ENCODE data around the gene TMEM231.
"Not testable (repeated sequence)": the region's sequence is repeated elsewhere in the genome, so short reads cannot be mapped to it uniquely, and the experiment has no call there.

The TMEM231 gene

GRCh38 chr16:75532142-75532765 is 23.8 kb downstream of the TMEM231 start:
- DNase-seq (ENCODE audit: low read depth): no peak
- TF ChIP-seq, protein P1, sequence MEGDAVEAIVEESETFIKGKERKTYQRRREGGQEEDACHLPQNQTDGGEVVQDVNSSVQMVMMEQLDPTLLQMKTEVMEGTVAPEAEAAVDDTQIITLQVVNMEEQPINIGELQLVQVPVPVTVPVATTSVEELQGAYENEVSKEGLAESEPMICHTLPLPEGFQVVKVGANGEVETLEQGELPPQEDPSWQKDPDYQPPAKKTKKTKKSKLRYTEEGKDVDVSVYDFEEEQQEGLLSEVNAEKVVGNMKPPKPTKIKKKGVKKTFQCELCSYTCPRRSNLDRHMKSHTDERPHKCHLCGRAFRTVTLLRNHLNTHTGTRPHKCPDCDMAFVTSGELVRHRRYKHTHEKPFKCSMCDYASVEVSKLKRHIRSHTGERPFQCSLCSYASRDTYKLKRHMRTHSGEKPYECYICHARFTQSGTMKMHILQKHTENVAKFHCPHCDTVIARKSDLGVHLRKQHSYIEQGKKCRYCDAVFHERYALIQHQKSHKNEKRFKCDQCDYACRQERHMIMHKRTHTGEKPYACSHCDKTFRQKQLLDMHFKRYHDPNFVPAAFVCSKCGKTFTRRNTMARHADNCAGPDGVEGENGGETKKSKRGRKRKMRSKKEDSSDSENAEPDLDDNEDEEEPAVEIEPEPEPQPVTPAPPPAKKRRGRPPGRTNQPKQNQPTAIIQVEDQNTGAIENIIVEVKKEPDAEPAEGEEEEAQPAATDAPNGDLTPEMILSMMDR (conservative IDR thresholded peaks at IDR 0.05; ENCODE audit: control insufficient read depth, insufficient read depth, low read depth, low read length): no peak
- H3K4me3 ChIP-seq (ENCODE audit: control insufficient read depth, low read depth, low read length): no peak overlapping the region

DNA sequence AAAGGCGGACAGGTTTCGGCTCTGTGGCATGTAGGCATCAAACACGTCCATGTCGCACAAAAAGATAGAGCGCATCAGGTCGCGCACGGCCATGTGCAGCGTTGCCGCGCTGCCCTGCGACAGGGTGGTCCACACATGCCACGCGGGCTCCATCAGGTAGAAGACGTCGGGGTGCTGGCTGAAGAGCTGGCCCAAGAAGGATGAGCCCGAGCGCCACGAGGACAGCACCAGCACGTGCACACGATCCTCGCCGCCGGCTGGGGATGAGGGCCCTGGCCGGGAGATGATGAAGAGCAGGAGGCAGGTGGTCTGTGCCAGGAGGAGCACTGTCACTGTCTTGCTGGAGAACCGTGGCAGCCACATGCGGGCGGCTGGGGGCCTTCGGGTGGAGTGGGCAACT is 26.1 kb downstream of the TMEM231 start:
- no peak for DNase-seq (ENCODE audit: low read depth)
- TF ChIP-seq, protein P1 (conservative IDR thresholded peaks at IDR 0.05; ENCODE audit: control insufficient read depth, insufficient read depth, low read depth, low read length): no peak

DNA sequence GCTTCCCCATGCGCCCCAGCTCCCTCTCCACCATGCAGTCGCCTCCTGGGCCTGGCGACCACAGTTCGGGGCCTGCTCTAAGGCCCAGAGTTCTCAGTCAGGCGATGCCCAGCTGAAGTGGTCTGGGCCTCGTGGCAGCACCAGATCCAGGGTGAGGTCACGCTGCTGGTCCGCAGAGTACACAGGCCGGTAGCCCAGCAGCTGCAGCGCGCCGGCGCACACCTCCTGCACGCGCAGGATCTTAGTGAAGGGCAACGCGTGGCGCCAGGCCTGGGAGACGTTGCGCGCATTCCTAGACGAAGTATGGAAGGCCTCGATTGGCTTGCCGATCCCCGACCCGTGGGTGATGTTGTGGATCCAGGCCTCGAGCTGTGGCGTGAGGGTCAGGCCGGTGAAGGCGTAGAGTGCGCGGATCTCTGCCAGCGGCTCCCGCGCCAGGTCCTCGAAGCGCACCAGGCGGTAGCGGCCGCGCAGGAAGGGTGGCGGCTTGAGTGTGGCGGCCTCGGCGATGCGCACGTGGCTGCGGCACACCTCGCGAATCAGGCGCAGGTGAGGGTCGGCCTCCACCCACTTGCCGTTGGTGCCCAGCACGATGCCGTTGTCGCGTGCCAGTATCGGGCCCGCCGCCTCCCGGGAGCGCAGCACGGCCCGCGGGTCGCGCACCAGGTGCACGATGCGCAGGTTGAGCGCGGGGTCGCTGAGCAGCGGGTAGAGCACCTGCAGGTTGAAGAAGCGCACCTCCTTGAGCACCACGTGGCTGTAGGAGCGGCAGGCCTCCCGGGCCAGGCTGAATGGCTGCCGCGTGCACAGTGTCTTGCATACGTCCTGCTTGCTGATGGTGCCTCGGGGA is 26.8 kb downstream of the TMEM231 start:
- TF ChIP-seq, protein P1 (conservative IDR thresholded peaks at IDR 0.05; ENCODE audit: control insufficient read depth, insufficient read depth, low read depth, low read length): no peak
- no peak overlapping the region for H3K4me3 ChIP-seq (ENCODE audit: control insufficient read depth, low read depth, low read length)
- DNase-seq (ENCODE audit: low read depth): no peak

More for the DNA sequence above, 26.1 kb downstream of the TMEM231 start:
- no peak overlapping the region for H3K4me3 ChIP-seq (ENCODE audit: control insufficient read depth, low read depth, low read length)

- TF ChIP-seq, protein P1 (conservative IDR thresholded peaks at IDR 0.05; ENCODE audit: control insufficient read depth, insufficient read depth, low read depth, low read length): no peak
- DNase-seq (ENCODE audit: low read depth): no peak
- no peak overlapping the region for H3K4me3 ChIP-seq (ENCODE audit: control insufficient read depth, low read depth, low read length)
Observed at GRCh38 chr16:75527825-75528299, 28.2 kb downstream of the TMEM231 start.

GRCh38 chr16:75526032-75526790 is 29.8 kb downstream of the TMEM231 start:
- DNase-seq (ENCODE audit: low read depth): no peak
- no peak overlapping the region for H3K4me3 ChIP-seq (ENCODE audit: control insufficient read depth, low read depth, low read length)
- TF ChIP-seq, protein P1 (conservative IDR thresholded peaks at IDR 0.05; ENCODE audit: control insufficient read depth, insufficient read depth, low read depth, low read length): no peak

GRCh38 chr16:75519175-75519574 is 36.9 kb downstream of the TMEM231 start:
- no peak overlapping the region for H3K4me3 ChIP-seq (ENCODE audit: control insufficient read depth, low read depth, low read length)
- TF ChIP-seq, protein P1 (conservative IDR thresholded peaks at IDR 0.05; ENCODE audit: control insufficient read depth, insufficient read depth, low read depth, low read length): no peak
- DNase-seq (ENCODE audit: low read depth): no peak

GRCh38 chr16:75516189-75516966 is 39.7 kb downstream of the TMEM231 start:
- DNase-seq (ENCODE audit: low read depth): not testable (repeated sequence)
- peak overlapping the region; percentile 77 for H3K4me3 ChIP-seq (ENCODE audit: control insufficient read depth, low read depth, low read length)
